RWPE2 (cell line): ENCODE data around the gene TRAF3IP1.
A peak's percentile ranks its signal among the peaks of the same experiment; 100 is the strongest.

Source experiments
- ATAC-seq: fragments of 200-7000 bp; cut with Tn5 transposase; 3 replicates; pipeline ENCODE4 v1.9.1; 2021; ENCODE audit warnings: low read depth
- DNase-seq: peaks from one replicate; pipeline ENCODE4 v3.0.0-alpha.2; 2020; ENCODE audit warnings: low spot score
- H3K27ac ChIP-seq: fragments of 450-650 bp; 2 replicates; pipeline ENCODE4 v1.5.1; 2017; ENCODE audit warnings: mild to moderate bottlenecking; ENCODE audit not compliant: poor library complexity, severe bottlenecking
- H3K27me3 ChIP-seq: fragments of 250-450 bp; sonication (Bioruptor Pico); 2 replicates; pipeline ENCODE4 v1.5.1; 2021; ENCODE audit warnings: mild to moderate bottlenecking, moderate library complexity; ENCODE audit not compliant: insufficient read depth, poor library complexity, severe bottlenecking
- H3K36me3 ChIP-seq: fragments of 250-450 bp; sonication (Bioruptor Pico); 2 replicates; pipeline ENCODE4 v1.5.1; 2020; ENCODE audit warnings: low read depth, mild to moderate bottlenecking, moderate library complexity
- H3K4me1 ChIP-seq: fragments of 250-450 bp; sonication (Bioruptor Pico); 2 replicates; pipeline ENCODE4 v1.5.1; 2021; ENCODE audit warnings: mild to moderate bottlenecking, moderate library complexity; ENCODE audit not compliant: insufficient read depth, poor library complexity, severe bottlenecking
- H3K4me3 ChIP-seq: fragments of 250-450 bp; sonication (Bioruptor Pico); 2 replicates; pipeline ENCODE4 v1.5.1; 2021; ENCODE audit warnings: mild to moderate bottlenecking, moderate library complexity; ENCODE audit not compliant: severe bottlenecking
- H3K9me3 ChIP-seq: fragments of 250-450 bp; sonication (Bioruptor Pico); 2 replicates; pipeline ENCODE4 v1.5.1; 2021; ENCODE audit warnings: mild to moderate bottlenecking, moderate library complexity; ENCODE audit not compliant: severe bottlenecking
- TF ChIP-seq, protein P1 (sequence below): fragments of 450-650 bp; IDR thresholded peaks from one replicate; pipeline ENCODE4 v1.5.1; 2017; ENCODE audit warnings: mild to moderate bottlenecking, moderate library complexity; ENCODE audit not compliant: poor library complexity, severe bottlenecking

TRAF3IP1 gene

DNA sequence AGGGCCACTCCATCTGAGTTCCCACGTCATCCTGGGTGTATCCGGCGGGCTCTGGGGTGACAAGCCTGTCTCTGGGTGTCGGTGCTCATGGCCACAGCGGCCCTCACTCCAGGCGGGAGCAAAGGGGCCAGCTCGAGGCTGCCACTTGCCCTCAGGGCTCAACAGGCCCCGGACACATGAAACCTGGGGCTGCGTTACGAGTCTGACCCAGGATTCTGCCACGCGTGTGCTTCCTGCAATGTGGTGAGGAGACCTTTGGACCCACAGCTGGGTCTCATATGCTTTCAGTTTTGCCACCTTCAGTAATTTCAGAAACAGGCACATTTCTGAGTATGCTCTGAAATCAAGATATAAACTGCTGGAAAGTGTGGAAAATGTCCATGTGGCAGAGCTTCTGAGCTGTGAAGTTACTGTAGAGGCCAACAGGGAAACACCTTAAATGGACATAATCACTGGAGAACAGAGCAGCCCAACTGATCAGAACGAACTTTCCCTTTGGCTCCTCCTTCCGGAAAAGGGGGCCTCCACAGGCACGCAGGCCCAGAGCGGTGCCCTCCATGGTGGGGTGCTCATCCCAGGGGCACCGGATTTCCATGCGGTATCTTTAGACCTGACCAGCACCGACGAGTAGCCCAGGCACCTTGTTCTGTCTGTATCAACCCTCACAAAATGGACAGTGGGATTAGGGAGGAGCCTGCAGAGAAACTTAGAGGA, 46.0 kb upstream of the TRAF3IP1 start:
- TF ChIP-seq, protein P1, sequence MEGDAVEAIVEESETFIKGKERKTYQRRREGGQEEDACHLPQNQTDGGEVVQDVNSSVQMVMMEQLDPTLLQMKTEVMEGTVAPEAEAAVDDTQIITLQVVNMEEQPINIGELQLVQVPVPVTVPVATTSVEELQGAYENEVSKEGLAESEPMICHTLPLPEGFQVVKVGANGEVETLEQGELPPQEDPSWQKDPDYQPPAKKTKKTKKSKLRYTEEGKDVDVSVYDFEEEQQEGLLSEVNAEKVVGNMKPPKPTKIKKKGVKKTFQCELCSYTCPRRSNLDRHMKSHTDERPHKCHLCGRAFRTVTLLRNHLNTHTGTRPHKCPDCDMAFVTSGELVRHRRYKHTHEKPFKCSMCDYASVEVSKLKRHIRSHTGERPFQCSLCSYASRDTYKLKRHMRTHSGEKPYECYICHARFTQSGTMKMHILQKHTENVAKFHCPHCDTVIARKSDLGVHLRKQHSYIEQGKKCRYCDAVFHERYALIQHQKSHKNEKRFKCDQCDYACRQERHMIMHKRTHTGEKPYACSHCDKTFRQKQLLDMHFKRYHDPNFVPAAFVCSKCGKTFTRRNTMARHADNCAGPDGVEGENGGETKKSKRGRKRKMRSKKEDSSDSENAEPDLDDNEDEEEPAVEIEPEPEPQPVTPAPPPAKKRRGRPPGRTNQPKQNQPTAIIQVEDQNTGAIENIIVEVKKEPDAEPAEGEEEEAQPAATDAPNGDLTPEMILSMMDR = no peak
- Histone ChIP-seq H3K4me1 (peaks cover 3% of the 10 kb centered on the region), H3K27ac (no peak overlapping the region), H3K4me3 (no peak overlapping the region), H3K36me3 (peaks cover 56% of the 10 kb centered on the region), H3K27me3 (no peaks in the 10 kb centered on the region), H3K9me3 (no peaks in the 10 kb centered on the region)
- no peak for DNase-seq
- ATAC-seq = no peak

- no peak overlapping the region for H3K27ac ChIP-seq
- TF ChIP-seq, protein P1 = no peak
- H3K9me3 ChIP-seq = no peaks in the 10 kb centered on the region
- ATAC-seq (0 out of 3 replicates have a peak, but pooled peaks have one; percentile 10), DNase-seq (no peak)
- peaks cover 31% of the 10 kb centered on the region for H3K36me3 ChIP-seq
- no peaks in the 10 kb centered on the region for H3K27me3 ChIP-seq
- no peak overlapping the region for H3K4me3 ChIP-seq
- H3K4me1 ChIP-seq = no peaks in the 10 kb centered on the region
Observed at GRCh38 chr2:238277695-238278094, 42.6 kb upstream of the TRAF3IP1 start.

- H3K4me3 ChIP-seq = no peak overlapping the region
- no peak for DNase-seq
- no peak; the same call in 2 of the 3 replicates for ATAC-seq
- H3K36me3 ChIP-seq = peaks cover 26% of the 10 kb centered on the region
- TF ChIP-seq, protein P1 = no peak
- no peaks in the 10 kb centered on the region for H3K27me3 ChIP-seq
- H3K27ac ChIP-seq = no peak overlapping the region
- no peaks in the 10 kb centered on the region for H3K4me1 ChIP-seq
- H3K9me3 ChIP-seq = no peaks in the 10 kb centered on the region
Observed at GRCh38 chr2:238278626-238279323, 41.5 kb upstream of the TRAF3IP1 start.

DNA sequence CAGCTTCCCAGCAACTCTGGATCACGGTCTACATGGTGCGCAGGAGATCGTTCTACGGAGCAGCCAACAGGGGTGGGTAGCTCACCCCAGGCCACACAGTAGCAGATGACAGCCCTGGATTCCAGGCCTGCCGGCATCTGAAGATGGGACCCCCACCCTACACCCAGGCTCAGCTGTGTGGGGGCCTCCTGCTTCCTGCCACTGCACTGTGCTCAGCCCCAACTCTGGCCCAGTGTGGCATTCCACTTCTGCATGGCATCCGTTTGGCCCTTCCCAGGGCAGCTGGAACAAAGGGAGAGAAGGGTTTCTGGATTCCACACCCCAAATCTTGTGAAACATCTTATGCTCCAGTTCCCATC, 41.0 kb upstream of the TRAF3IP1 start:
- Histone ChIP-seq H3K27me3 (no peaks in the 10 kb centered on the region), H3K4me3 (no peak overlapping the region), H3K9me3 (no peaks in the 10 kb centered on the region), H3K27ac (no peak overlapping the region), H3K36me3 (peaks cover 22% of the 10 kb centered on the region), H3K4me1 (no peaks in the 10 kb centered on the region)
- DNase-seq = peak; percentile 45
- TF ChIP-seq, protein P1 = no peak
- no peak for ATAC-seq
